Heart left ventricle (tissue), 16 donors: Measurements from ENCODE around the gene CPB2. TPM values are rescaled to one million over a fixed set of nuclear protein-coding genes. Genes with fewer than 3 reads are reported as not detected.

Experiments
- ATAC-seq, 4 donors: fragments of 200-7000 bp; cut with Tn5 transposase; one replicate each; pipeline ENCODE4 v1.9.1; 2020 to 2022; ENCODE audit warnings: moderate library complexity in 4 of 4, mild to moderate bottlenecking in 3 of 4, moderate number of reproducible peaks in 1 of 4
- DNase-seq, 5 donors: peaks; one replicate each; pipeline ENCODE4 v3.0.0-alpha.2; 2020
- H3K27ac ChIP-seq, 12 donors: fragments of 200-600 bp; sonication (generic) in 4 of 12; one replicate each; pipeline versions ENCODE4 v1.5.0 to v1.8.0; 2016 to 2022; ENCODE audit warnings: mild to moderate bottlenecking in 2 of 12
- H3K27me3 ChIP-seq, 9 donors: fragments of 200-600 bp; sonication (generic) in 2 of 9; one replicate each; pipeline versions ENCODE4 v1.5.1 to v1.8.0; 2016 to 2022; ENCODE audit warnings: mild to moderate bottlenecking in 3 of 9
- H3K36me3 ChIP-seq, 9 donors: fragments of 200-600 bp; sonication (generic) in 2 of 9; one replicate each; pipeline versions ENCODE4 v1.5.0 to v1.8.0; 2018 to 2022; ENCODE audit warnings: mild to moderate bottlenecking in 2 of 9
- H3K4me1 ChIP-seq, 12 donors: fragments of 200-600 bp; sonication (generic) in 4 of 12; one replicate each; pipeline versions ENCODE4 v1.5.0 to v1.8.0; 2016 to 2022; ENCODE audit warnings: mild to moderate bottlenecking in 3 of 12
- H3K4me3 ChIP-seq, 12 donors: fragments of 200-600 bp; sonication (generic) in 4 of 12; one replicate each; pipeline versions ENCODE4 v1.5.0 to v1.8.0; 2017 to 2022; ENCODE audit warnings: mild to moderate bottlenecking in 9 of 12, moderate library complexity in 4 of 12
- H3K9me3 ChIP-seq, 12 donors: fragments of 200-600 bp; sonication (generic) in 4 of 12; one replicate each; pipeline versions ENCODE4 v1.5.0 to v1.8.0; 2016 to 2022; ENCODE audit warnings: mild to moderate bottlenecking in 1 of 12
- CTCF ChIP-seq, 12 donors: fragments of 200-600 bp; sonication (generic) in 4 of 12; IDR thresholded peaks; one replicate each; pipeline versions ENCODE4 v1.5.0 to v1.8.0; 2018 to 2022; ENCODE audit warnings: antibody characterized with exemption in 12 of 12, mild to moderate bottlenecking in 5 of 12
- POLR2A ChIP-seq, 2 donors: fragments of 450-650 bp; IDR thresholded peaks; one replicate each; pipeline ENCODE4 v1.6.1; 2017; ENCODE audit warnings: antibody characterized with exemption in 2 of 2, mild to moderate bottlenecking in 2 of 2, moderate library complexity in 2 of 2
- WGBS, 4 donors: extraction: QIAGEN DNeasy Blood & Tissue Kit in 2 of 4; methylation state at CpG; one replicate each; pipeline versions ENCODE4 v1.1.5 to v1.1.7; 2013 to 2018; 5-methylcytosine and 5-hydroxymethylcytosine counted together
- intact Hi-C, 10 donors: fragments of 100-400 bp; cut with DNase I; formaldehyde crosslinking; loops; one replicate each; pipeline versions ENCODE4 v1.11.1 to v1.14.2; 2022
- polyA plus RNA-seq, 2 donors: library from polyadenylated mRNA; stranded (reverse); fragments of 200-250 nt; gene quantifications; one replicate each; pipeline ENCODE4 v1.2.3, GENCODE V29; 2013
- total RNA-seq, 9 donors: library from RNA; depleted of rRNA in 2 of 9; stranded (reverse); fragments of >200 nt in 2 of 9; fragmentation: NEBNext Ultra II Directional in 3 of 9; extraction: Animal tissue kit (Norgen Biotek cat#: 25700) in 3 of 9; gene quantifications; one replicate each; pipeline versions ENCODE4 v1.1.0 to v1.2.4, GENCODE V29; 2016 to 2023
- donor health status: ischemic (EF 13 %, LVEDD 7.1; RV severe dilation, severe dysfunction).
- donor health status: healthy with polysubstance abuse.
- donor health status: DM: no; HTN: yes; CAD: no.
- donor health status: DM: no; HTN: no; CAD: no.
- donor health status: ischemic (EF 25% LVEDD 6.9; RV normal size, moderate dysfunction).
- donor health status: ischemic (EF 25% LVEDD 5.7; RV mildly dilated, moderate dysfunction).
- donor health status: healthy.
- donor health status: DM: yes; HTN: yes; CAD: no.
- donor health status: ischemic (EF 35%, LVEDD 5.7; RV mildly dilated, moderate dysfunction).
- donor health status: nonischemic (EF 11% LVEDD 7.7; RV severe dilation, severe dysfunction).
- donor health status: DM: yes; HTN: yes; CAD: no.
- donor health status: PGD.
- donor health status: ischemic (EF 29% LVEDD 5.4; RV normal size, mild dysfunction).
- donor health status: nonischemic (EF 23%, LVEDD 6.1; RV moderate dilation, normal function).

Gene CPB2
- total and polyA plus RNA-seq, 11 donors, result not detected

GRCh38 chr13:46137627-46138317 is 32.9 kb upstream of the CPB2 start:
- intact Hi-C loops, result no loop called here
- no peak overlapping the region for H3K4me3 ChIP-seq
- H3K27me3 ChIP-seq, result peaks cover 0 to 15% (median 0%) of the 10 kb centered on the region in 9 donors
- ATAC-seq (no peak), DNase-seq (no peak)
- no peak overlapping the region for H3K27ac ChIP-seq
- H3K36me3 ChIP-seq, result peaks cover 0 to 98% (median 0%) of the 10 kb centered on the region in 9 donors
- no peaks in the 10 kb centered on the region for H3K4me1 ChIP-seq
- WGBS, 4 donors, result 58 to 70% (median 66%) methylated on average over 2 of the region's 2 CpGs
- no peak for TF ChIP-seq CTCF (IDR thresholded peaks at IDR 0.05)
- TF ChIP-seq POLR2A (IDR thresholded peaks at IDR 0.05), result no peak
- H3K9me3 ChIP-seq, result no peaks in the 10 kb centered on the region

- Histone ChIP-seq H3K27me3 (peaks cover 0 to 17% (median 0%) of the 10 kb centered on the region in 9 donors), H3K36me3 (peaks cover 0 to 98% (median 0%) of the 10 kb centered on the region in 9 donors), H3K27ac (no peak overlapping the region), H3K4me3 (no peak overlapping the region), H3K9me3 (no peaks in the 10 kb centered on the region), H3K4me1 (no peaks in the 10 kb centered on the region)
- TF ChIP-seq POLR2A (IDR thresholded peaks at IDR 0.05) (no peak), CTCF (IDR thresholded peaks at IDR 0.05) (no peak)
- intact Hi-C loops, result no loop called here
- 71 to 88% (median 81%) methylated on average over 4 of the region's 4 CpGs for WGBS, 4 donors
- no peak for DNase-seq
- no peak for ATAC-seq
These were observed 31.9 kb upstream of the CPB2 start for GRCh38 chr13:46136688-46137087.

GRCh38 chr13:46134961-46135522 is 30.2 kb upstream of the CPB2 start:
- H3K4me3 ChIP-seq, result no peak overlapping the region
- peaks cover 0 to 32% (median 0%) of the 10 kb centered on the region in 9 donors for H3K27me3 ChIP-seq
- ATAC-seq (no peak), DNase-seq (no peak)
- TF ChIP-seq CTCF (IDR thresholded peaks at IDR 0.05), result no peak
- no peak for TF ChIP-seq POLR2A (IDR thresholded peaks at IDR 0.05)
- peaks cover 0 to 98% (median 0%) of the 10 kb centered on the region in 9 donors for H3K36me3 ChIP-seq
- 57 to 66% (median 62%) methylated on average over 4 of the region's 4 CpGs for WGBS, 4 donors
- intact Hi-C loops, result no loop called here
- no peaks in the 10 kb centered on the region for H3K9me3 ChIP-seq
- H3K4me1 ChIP-seq, result no peaks in the 10 kb centered on the region
- H3K27ac ChIP-seq, result no peak overlapping the region

GRCh38 chr13:46134494-46134893 is 29.7 kb upstream of the CPB2 start:
- no peak for TF ChIP-seq POLR2A (IDR thresholded peaks at IDR 0.05)
- TF ChIP-seq CTCF (IDR thresholded peaks at IDR 0.05), result no peak

More at GRCh38 chr13:46134494-46134893, 29.7 kb upstream of the CPB2 start:
- peaks cover 0 to 38% (median 0%) of the 10 kb centered on the region in 9 donors for H3K27me3 ChIP-seq
- peaks cover 0 to 98% (median 0%) of the 10 kb centered on the region in 9 donors for H3K36me3 ChIP-seq
- no peak overlapping the region for H3K4me3 ChIP-seq
- intact Hi-C loops, result no loop called here
- DNase-seq (no peak), ATAC-seq (no peak)
- H3K9me3 ChIP-seq, result no peaks in the 10 kb centered on the region
- no peak overlapping the region for H3K27ac ChIP-seq
- 84 to 93% (median 90%) methylated on average over 2 of the region's 2 CpGs for WGBS, 4 donors
- no peaks in the 10 kb centered on the region for H3K4me1 ChIP-seq
